GM19239 (cell line): Measurements from ENCODE around the gene ZFPL1.

ENCODE experiments used
- DNase-seq: peaks from one replicate; pipeline ENCODE4 v3.0.0; 2011; ENCODE audit warnings: low spot score; ENCODE audit not compliant: insufficient read length
- FAIRE-seq: peaks from 2 replicates; lab custom pipeline; 2011; peaks lifted over from hg19 to GRCh38; lab: Jason Lieb, UNC

The ZFPL1 gene

DNA sequence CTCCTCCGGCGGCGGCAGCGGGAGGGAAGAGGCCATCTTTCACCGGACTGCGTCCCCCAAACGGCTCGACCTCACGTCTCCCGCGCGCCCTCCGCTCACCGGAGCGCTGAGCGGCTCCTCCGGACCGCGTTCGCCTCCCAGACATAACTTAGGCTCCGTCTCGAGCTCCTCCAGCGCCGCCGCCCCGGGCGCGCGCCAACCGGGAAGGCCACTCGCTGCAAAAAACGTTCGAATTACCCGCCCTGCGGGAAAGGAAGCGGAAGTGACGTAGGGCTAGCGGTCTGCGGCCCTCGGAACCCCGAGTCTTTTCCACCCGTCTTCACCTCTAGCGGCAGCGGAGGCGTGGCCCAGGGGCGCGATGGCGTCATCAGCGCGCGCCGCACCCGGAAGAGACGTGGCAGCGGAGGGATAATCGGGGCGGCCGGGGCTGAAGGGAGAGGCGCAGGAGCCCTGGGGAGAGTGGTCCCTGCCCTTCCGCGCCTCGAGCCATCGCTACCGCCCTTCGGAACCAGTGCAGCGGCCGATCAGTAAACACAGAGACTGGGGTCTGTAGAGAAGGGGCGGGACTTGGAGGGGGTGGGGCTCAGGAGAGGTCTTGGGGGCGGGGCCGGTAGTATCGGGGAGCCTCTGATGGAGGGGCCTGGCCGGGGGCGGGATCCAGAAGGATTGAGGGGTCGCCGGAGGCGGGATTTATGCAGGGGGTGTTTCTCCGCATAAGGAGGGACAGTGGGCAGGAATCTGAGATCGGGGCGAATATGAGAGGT is at the start of gene ZFPL1, which contains the start of gene CDCA5:
ZFPL1 (plus strand) TSS at position 389 of the 764 bp plus-strand sequence. CDS start 477 bp downstream, outside the sequence.
CDCA5 (minus strand) TSS at position 207 of the 764 bp plus-strand sequence; CDS start at position 145, 62 bp downstream.
- DNase-seq (peak; percentile 99), FAIRE-seq (peak; percentile 98)

DNA sequence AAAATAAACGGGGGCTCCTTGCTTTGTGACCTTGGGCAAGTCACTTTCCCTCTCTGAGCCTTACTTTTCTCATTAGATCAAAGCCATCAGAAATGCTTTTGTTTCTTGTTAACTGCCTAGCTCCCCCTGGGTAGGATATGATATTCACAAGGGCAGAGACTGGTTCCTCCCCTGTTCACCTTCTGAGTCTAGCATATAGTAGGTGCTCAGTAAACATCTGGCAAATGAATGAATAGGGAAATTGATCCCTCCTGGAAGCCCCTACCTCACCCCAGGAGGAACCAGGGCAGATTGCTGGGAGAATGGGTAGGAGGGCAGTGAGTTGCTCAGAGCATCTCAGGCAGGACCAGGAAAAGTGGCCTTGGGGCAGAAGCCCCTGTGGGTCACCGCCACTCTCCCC is 49.6 kb upstream of the ZFPL1 start:
- FAIRE-seq = no peak

DNA sequence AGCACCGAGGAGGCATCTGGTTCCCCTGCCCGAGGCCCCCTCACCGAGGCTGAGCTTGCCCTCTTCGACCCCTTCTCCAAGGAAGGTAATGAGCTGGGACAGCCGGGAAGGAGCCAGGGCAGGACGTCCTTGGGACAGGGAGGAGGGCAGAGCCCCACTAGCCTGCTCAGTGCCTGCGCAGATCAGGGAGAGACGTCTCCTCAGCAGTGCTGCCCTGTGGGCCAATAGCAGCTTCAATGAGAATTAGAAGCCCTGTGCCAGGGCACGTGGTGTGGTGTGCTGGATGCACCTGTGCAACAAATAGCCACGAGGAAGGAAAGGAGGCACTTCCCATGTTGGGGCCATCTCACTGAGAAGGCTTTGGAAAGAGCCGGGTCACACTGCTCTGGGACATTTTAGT is 48.4 kb upstream of the ZFPL1 start:
- no peak for FAIRE-seq

More for the DNA sequence above, 49.6 kb upstream of the ZFPL1 start:
- no peak for DNase-seq

DNA sequence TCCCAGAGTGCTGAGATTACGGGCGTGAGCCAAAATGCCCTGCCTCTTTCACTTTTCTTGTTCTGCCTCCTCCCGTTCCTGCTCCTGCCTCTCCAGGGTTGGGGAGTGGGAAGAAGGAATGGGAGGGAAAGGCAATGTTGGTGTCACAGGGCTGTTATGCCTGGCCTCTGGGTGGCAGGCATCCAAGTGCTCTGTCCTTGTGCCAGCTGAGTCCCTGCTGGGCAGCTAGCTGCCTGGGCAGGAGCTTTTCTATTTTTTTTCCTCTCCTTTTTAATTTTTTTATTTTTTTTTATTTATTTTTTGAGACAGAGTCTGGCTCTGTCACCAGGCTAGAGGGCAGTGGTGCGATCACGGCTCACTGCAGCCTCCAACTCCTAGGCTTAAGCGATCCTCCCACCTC is 47.1 kb upstream of the ZFPL1 start:
- no peak for DNase-seq
- no peak for FAIRE-seq

More for the DNA sequence above, 48.4 kb upstream of the ZFPL1 start:
- DNase-seq = no peak

DNA sequence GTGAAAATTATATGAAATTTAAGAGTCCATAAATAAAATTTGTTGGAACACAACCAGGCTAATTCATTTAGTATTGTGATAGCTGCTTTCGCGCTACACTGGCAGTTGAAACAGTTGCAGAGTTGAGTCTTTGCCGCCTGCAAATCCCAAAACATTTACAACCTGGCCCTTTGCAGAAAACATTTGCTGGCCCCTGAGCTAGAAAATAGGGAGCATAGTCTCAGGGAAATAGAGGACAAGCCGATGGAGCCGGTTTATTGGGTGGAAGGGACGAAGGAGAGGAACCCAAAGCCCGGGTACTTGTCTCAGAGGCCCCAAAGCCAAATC is 43.5 kb upstream of the ZFPL1 start:
- FAIRE-seq (no peak), DNase-seq (no peak)

DNA sequence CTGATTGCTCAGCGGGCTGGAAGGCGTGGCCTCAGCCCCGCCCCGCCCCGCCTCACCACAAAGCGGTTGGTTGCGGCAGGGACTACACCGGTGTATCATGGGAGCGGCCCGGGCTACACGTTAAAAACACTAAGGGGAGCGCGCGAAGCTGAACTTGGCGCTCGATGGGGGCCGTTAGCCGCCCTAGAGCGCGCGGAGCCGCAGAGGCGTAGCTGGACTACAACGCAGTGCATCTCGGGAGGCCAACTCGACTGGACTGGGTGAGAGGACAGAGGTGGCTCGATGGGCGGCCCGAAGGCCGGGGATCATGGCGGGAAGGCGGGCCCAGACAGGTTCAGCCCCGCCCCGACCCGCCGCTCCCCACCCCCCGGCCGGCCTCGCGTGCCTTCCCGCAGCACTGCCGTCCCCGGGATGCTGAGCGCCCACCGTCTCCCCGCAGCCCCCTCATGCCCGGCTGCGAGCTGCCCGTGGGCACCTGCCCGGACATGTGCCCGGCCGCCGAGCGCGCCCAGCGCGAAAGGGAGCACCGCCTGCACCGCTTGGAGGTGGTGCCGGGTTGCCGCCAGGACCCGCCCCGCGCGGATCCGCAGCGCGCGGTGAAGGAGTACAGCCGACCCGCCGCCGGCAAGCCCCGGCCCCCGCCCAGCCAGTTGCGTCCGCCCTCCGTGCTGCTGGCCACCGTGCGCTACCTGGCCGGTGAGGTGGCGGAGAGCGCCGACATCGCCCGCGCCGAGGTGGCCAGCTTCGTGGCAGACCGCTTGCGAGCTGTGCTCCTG is 43.0 kb upstream of the ZFPL1 start, which contains the start of gene SAC3D1:
SAC3D1 (plus strand) TSS at position 364 of the 776 bp plus-strand sequence; CDS start at position 447, 83 bp downstream.
- FAIRE-seq = peak; percentile 97
- DNase-seq = peak; percentile 98

DNA sequence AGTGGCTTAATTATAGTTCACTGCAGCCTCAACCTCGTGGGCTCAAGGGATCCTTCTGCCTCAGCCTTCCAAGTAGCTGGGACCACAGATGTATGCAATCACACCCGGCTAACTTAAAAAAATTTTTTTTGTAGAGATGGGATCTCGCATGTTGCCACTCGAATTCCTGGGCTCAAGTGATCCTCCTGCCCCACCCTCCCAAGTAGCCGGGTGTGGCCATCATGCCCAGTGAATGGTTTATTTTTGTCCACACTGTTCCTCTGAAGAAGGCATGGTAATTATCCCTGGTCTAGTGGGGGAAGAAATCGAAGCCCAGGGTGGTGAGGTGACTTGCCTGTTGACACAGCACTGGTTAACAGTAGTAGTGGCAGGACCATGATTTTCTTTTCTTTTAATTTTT is 41.1 kb upstream of the ZFPL1 start:
- FAIRE-seq (no peak), DNase-seq (no peak)

DNA sequence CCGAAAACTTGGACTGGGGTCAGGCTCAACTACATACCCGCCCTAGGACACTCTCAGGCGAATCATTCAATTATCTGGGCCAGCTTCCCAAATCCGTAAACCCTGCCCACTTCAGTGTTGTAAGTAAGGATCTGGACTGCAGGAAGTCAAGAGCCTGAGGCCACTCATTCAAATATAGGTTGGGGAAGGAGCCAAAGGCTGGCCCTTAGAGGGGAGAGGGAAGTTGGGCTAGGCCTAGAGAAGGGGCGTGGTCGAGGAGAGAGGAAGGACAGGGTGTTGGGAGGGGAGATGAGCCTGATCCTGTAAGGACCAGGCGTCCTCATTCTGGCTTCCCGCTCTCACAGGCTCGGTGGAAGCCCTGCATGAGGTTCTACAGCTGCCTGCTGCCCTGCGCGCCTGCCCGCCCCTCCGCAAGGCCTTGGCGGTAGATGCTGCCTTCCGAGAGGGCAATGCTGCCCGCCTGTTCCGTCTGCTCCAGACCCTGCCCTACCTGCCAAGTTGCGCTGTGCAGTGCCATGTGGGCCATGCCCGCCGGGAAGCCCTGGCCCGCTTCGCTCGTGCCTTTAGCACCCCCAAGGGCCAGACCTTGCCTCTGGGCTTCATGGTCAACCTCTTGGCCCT is 40.0 kb upstream of the ZFPL1 start:
- FAIRE-seq = no peak
- no peak for DNase-seq

DNA sequence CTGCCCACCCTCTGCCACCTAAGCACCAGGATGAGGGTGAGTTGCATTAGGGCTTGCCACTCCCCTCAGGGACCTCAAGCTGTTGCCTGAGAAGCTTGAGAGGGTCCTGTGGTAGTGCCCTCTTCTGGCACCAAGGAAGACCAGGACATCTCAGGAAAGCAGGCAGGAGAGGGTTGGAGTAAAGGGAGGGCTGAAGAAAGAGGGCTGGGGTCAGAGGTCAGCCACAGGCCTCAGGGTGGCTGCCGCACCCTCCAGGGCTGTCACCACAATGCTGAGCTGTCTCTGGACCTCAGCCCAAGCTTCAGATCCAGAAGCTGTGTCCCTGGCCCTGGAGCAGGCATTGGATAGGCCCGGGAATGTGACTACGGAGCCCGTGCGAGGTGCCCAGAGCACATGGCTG is 39.0 kb upstream of the ZFPL1 start:
- DNase-seq (no peak), FAIRE-seq (no peak)

DNA sequence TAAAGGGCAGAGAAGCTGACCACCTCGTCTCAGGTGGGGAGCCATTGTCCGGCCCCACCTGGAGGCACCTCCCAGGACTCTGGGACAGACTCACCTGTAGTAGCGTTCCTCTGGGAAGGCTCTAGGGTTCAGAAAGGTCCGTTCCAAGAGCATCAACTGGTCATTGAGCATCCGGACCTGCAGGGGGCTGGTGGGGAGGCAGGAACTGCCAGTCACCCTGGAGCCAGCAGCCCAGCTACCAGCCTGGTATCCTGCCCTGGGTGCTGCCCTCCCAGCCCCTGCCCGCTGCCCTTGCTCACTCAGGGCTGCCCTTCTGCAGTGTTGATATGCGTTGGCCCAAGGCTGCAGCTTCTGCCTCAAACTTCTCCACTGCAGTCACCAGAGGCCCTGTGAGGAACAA is 38.3 kb upstream of the ZFPL1 start:
- DNase-seq (no peak), FAIRE-seq (no peak)

DNA sequence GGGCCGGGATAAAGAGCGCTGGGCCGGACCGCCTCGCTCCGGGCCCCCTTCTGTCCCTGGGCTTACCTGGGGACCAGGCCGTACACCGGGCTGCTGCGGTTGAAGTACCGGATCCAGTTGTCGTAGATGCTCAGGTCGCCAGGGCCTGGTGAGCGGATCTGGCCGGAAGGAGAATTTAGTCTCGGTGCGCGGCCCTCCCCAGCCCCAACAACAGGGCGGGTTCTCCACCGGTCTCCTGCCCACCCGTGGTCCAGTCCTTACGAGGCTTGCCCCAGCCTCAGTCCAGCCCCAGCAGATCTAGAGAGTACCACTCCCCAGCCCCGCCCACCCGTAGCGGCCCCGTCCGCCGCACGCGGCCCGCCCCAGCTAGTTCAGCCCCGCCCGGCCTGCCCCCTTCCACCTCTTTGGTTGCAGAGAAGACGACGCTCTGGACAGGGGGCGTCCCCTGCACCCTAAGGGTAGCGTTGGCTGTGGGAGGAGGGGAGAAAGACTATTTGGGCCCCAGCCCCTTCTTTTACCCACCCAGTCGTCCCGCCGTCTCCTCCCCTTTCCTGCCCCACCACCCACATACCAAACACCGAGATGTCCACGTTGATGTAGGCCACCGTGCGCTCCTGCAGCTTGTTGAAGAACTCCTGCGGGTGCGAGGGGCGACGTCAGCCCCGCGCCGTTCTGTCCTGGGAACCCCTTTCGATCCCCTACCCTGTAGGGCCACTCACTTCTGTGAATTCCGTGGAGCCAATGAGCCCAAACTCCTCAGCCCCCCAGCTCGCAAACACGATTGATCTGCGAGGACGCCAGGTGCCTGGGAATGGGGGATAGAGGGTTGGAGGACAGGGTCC is 36.2 kb upstream of the ZFPL1 start:
- no peak for DNase-seq
- no peak for FAIRE-seq

DNA sequence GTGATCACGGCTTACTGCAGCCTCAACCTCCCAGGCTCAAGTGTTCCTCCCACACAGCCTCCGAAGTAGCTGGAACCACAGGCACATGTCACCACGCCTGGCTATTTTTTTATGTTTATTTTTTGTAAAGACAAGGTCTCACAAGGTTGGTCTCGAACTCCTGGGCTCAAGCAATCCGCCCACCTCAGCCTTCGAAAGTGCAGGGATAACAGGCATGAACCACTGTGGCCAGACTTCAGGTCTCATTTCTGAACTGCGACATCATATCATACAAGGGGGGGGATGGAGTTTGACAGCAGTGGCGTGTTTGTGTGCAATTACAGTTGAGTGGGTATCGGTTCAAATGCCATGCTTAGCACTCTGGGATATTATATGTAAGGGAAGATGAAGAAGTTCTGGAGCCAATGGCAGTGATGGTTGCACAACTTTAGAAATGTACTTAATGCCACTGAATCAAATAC is 32.6 kb upstream of the ZFPL1 start:
- FAIRE-seq (no peak), DNase-seq (no peak)

DNA sequence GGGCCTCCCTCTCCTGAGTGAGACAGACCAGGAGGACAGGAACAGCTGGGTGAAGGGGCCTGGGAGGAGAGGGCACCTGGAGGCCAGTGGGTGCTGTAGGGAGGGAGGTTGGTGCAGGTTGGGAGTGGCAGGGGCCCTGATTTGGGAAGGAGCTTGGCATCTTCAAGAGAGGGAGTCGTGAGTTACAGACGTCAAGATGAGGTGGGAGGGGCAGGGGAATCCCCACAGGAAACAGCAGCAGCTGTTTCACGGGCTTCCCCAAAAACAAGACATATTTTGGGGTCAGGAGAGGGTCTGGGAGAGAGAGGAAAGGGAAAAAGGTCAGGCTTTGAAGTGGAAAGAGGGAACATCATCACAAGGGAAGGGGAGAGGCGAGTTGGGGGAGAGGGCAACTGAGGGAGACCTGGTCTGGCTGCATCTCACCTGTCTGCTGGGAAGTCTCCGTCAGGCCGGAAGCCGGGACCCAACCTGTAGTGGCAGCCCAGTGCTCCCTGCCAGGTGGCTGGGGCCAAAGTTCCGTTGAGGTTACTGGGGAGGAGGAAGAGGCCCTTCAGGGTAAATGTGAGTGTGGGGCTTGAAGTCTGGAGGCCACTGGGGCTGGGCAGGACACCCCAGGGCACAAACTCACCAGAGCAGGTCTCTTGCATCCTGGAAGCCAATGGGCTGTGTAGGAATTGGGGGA is 30.1 kb upstream of the ZFPL1 start:
- FAIRE-seq = peak; percentile 14
- no peak for DNase-seq

DNA sequence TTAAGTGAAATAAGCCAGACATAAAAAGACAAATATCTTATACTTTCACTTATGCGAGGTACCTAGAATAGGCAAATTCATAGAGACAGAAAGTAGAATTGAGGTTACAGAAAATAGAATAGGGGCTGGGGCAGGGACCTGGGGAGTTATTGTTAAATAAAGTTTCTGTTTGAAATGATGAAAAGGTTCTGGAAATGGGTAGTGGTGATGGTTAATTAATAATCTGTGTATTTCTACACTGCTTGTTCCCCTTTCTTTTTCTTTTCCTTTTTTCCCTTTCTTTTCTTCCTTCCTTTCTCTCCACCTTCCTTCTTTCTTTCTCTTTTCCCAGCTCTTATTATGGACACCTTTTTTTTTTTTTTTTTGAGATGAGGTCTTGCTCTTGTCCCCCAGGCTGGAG is 28.5 kb upstream of the ZFPL1 start:
- FAIRE-seq (no peak), DNase-seq (no peak)

DNA sequence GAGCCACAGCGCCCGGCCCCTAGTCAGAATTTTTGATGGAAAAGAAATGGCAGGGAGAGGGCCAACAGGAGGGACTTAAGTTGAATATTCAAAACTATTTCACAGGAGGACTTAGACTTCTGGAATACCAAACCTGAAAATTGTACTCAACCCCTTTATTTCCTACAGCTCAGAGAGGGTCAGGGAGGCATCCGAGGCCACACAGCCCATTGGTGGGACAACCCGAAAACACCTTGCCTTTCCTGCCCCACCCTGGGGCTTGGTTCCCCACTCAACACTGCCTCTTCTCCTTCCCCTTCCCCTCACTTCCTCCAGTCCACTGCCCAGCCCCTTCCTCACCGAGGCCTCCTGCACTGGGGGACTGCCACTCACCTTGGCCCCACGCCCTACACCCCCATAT is 27.0 kb upstream of the ZFPL1 start:
- no peak for FAIRE-seq
- DNase-seq = no peak

DNA sequence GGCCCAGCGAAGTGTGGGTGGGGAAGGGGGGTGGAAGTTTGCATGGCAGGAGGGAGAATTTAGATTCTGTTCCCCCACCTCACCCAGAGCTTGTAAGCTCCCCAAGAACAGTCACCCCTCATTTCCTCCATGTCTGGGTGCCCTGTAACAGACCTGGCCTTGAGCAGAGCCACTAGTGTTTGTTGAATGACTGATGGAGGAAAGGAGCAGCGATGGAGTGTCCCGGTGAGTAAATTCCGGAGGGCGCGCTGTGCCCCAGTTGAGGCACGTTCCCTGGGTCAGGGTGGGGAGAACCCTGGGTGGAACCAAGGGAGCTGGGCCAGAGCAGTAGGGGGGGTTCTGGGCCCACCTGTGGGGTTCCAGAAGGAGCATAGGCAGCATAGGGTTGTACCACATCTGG is 26.5 kb upstream of the ZFPL1 start:
- DNase-seq = no peak
- no peak for FAIRE-seq

DNA sequence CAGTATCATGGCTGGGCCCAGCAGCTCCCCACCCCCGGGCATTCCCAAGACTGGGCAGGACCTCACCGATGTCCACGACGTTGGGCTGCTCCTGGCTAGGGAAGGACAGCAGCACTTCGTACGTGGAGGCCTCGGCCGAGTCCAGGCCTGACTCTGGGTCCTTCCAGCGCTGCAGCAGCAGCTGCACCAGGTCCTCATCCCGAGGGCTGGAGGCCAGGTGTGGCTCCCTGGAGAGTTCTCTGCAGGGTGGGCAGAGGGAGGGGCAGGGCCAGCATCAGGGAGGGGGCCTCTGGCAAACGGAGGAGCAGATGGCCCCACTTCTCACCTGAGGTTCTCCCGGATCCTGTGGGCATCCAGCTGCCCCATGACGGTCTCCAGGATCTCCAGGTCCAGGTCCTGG is 26.0 kb upstream of the ZFPL1 start:
- FAIRE-seq = no peak

DNA sequence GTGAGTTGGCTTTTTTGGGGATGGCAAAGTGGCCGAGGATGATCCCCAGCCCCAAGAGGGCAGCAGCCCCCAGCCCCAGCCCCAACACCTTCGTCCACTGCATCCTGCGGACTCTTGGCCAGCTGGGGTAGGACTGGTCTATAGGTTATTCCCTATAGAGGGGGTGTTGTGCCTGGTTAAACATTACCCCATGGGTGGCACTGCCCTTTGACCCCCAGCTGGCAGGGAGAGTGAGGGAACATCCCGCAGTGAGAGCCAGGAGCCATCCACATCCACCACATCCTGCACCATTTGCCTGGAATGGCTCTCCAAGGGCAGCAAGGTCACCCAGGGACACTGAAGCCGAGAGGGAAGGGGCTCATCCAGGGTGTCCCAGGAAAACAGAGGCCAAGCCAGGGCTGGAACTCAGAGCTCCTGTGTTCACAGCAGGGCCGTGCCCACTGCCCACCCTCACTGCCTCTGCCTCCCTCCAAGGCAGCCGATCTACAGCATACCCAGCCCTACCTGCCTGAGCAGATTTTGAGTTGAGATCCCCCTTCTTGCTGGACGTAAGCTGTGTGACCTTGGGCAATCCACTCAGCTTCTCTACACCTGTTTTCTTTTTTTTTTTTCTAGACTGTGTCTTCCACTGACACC is 25.5 kb upstream of the ZFPL1 start, which contains the start of gene NAALADL1:
NAALADL1 (minus strand) TSS at position 135 of the 636 bp plus-strand sequence; CDS start at position 103, 32 bp downstream.
- FAIRE-seq (no peak), DNase-seq (no peak)

More for the DNA sequence above, 26.0 kb upstream of the ZFPL1 start:
- no peak for DNase-seq

DNA sequence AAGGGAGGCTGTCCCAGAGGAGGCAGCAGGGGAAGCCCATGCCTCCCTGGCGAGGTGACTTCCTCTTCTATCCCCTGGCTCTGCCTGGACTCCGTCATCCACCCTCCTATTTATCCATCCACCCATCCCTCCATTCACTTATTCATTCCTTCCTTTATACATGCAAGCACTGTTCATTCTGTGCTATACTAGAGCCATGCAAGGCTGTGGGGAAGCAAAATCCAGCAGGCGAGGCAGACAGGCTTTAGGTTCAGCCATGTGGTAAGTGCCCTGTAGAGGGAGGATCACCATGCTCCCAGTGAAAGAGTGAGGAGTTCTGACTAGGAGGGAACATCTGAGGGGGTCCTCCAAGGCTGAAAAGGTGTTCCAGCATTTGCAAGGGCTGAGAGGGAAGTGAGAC is 24.5 kb upstream of the ZFPL1 start:
- no peak for FAIRE-seq
- DNase-seq = no peak
